GM12874 (cell line): Measurements from ENCODE around the gene SLC2A4RG.

Experiments
- TF ChIP-seq, protein P1 (sequence below): IDR thresholded peaks from 2 replicates; pipeline ENCODE4 v1.5.1; 2011; ENCODE audit warnings: low read depth, mild to moderate bottlenecking, control low read depth, low read length, moderate library complexity; ENCODE audit not compliant: insufficient read depth

Gene SLC2A4RG

DNA sequence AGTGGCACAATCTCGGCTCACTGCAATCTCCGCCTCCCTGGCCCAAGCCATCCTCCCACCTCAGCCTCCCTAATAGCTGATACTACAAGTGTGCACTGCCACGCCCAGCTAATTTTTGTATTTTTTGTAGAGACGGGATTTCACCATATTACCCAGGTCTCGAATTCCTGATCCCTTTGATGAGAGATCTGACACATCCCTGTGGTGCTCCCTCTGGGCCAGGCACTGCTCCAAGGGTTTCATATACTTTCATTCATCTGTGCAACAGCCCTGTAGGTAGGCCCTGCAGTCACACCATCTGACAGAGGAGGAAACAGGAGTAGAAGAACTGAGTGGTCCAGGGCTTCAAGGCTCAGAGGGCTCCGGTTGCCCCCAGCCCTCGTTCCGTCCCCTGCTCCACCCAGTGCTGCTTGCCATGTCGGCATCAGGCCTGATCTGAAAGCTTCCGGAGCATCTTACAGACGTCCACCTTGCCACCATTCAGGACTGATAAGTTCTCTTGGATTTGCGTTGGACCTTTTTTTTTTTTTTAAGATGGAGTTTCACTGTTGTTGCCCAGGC is 28.4 kb upstream of the SLC2A4RG start:
- TF ChIP-seq, protein P1, sequence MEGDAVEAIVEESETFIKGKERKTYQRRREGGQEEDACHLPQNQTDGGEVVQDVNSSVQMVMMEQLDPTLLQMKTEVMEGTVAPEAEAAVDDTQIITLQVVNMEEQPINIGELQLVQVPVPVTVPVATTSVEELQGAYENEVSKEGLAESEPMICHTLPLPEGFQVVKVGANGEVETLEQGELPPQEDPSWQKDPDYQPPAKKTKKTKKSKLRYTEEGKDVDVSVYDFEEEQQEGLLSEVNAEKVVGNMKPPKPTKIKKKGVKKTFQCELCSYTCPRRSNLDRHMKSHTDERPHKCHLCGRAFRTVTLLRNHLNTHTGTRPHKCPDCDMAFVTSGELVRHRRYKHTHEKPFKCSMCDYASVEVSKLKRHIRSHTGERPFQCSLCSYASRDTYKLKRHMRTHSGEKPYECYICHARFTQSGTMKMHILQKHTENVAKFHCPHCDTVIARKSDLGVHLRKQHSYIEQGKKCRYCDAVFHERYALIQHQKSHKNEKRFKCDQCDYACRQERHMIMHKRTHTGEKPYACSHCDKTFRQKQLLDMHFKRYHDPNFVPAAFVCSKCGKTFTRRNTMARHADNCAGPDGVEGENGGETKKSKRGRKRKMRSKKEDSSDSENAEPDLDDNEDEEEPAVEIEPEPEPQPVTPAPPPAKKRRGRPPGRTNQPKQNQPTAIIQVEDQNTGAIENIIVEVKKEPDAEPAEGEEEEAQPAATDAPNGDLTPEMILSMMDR, result no peak

DNA sequence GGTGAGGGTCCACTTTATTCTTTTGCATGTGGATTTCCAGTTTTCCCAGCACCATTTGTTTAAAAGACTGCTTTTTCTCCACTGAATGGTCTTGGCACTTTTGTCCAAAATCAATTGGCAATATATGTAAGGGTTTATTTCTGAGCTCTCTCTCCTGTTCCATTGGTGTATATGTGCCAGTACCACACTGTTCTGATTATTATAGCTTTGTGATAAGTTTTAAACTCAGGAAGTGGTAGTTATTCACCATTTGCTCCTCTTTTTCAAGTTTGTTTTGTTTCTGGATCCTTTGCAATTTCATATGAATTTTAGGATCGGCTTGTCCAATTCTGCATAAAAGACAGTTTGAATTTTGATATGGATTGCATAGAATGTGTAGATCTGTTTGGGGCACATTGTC is 27.4 kb upstream of the SLC2A4RG start:
- TF ChIP-seq, protein P1, result no peak

DNA sequence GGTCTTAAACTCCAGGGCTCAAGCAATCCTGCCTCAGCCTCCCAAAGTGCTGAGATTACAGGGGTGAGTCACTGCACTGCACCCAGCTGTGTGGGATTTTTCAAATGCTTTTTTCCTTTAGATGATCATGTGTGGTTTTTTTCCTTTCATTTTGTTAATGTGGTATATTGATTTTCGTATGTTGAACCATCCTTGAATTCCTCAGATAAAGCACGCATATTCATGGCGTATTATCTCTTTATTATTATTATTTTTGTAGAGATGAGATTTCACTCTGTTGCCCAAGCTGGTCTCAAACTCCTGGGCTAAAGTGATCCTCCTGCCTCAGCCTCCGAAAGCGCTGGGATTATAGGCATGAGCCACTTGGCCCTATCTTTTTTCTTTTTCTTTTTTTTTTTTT is 24.7 kb upstream of the SLC2A4RG start:
- TF ChIP-seq, protein P1, result no peak

DNA sequence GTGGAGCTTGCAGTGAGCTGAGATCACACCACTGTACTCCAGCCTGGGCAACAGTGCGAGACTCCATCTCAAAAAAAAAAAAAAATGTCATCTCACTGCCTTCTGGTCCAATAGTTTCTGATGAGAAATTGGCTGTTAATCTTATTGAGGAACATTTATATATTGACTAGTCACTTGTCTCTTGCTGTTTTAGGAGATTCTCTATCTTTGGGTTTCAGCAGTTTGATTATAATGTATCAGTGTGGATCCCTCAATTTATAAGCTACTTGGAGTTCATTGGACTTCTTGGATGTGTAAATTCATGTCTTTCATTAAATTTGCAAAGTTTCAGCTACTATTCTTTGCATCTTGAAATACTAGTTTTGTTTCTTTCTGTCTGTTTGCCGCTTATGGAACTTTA is 20.6 kb upstream of the SLC2A4RG start:
- TF ChIP-seq, protein P1, result no peak

DNA sequence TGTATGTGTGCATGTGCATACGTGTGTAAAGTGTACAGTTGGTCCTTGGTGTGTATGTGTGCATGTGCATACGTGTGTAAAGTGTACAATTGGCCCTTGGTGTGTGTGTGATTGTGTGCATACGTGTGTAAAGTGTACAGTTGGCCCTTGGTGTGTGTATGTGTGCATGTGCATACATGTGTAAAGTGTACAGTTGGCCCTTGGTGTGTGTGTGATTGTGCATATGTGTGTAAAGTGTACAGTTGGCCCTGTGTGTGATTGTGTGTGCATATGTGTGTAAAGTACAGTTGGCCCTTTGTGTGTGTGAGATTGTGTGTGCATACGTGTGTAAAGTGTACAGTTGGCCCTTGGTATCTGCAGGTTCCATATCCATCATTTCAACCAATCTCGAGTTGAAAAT is 8.2 kb upstream of the SLC2A4RG start:
- TF ChIP-seq, protein P1, result no peak

DNA sequence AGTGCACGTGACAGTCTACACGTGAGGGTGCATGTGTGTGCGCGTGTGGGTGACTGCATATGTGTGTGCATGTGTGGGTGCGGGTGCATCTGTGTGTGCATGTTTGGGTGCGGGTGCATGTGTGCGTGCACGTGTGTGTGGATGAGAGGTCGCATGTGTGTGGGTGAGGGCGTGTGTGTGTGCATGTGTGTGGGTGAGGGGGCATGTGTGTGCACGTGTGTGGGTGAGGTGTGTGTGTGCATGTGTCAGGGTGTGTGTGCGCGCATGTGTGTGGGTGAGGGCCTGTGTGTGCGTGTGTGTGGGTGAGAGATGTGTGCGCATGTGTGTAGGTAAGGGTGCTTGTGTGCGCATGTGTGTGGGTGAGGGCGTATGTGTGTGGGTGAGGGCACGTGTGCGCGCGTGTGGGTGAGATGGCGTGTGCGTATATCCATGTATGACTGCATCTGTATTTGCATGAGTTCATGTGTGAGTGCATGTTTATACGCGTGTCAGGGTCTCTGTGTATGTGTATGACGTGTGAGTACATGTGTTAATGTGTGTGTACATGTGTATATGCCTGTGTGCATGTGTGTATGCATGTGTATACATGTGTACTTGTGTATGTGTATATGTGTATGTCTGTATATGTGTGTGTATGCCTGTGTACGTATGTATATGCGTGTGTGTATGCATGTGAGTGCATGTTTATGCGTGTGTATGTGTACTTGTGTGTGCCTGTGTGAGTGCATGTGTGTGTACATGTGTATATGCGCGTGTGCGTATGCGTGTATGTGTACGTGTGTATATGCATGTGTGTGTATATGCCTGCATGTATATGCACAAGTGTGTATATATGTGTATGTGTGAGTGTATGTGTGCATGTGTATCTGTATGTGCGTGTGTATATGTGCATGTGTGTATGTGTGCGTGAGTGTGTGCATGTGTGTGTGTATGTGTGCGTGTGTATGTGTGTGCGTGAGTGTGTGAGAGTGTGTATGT is 7.2 kb upstream of the SLC2A4RG start:
- TF ChIP-seq, protein P1, result no peak

DNA sequence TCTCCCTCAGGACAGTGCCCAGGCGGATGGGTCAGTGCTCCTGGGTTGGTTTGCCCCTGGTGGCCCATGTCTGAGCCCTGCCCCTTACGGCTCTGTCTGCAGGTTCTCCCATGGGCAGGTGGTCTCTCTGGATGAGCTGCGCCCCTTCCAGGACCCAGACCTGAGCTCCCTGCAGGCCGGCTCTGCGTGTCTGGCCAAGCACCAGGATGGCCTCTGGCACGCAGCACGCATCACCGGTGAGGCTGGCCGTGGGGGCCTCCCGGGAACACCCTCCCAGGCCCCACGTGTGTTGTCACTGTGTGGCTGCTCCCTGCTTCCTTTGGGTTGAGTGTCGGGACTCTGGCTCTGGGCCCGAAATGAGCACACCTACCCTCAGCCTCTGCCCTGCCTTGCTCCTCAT is 6.5 kb upstream of the SLC2A4RG start:
- TF ChIP-seq, protein P1, result no peak
